Transverse colon (tissue), 3 donors: ENCODE measurements around the gene OPTN.

Source experiments
- CTCF ChIP-seq, 5 experiments: fragments of 200-600 bp in 3 of 5; fragments of 450-650 bp in 2 of 5; sonication (generic) in 3 of 5; IDR thresholded peaks; 1 replicate in 2 of 5; 2 replicates in 3 of 5; pipeline ENCODE4 v1.5.1; 2016 to 2017; ENCODE audit warnings: antibody characterized with exemption in 5 of 5, inconsistent platforms in 3 of 5, mild to moderate bottlenecking in 2 of 5, moderate library complexity in 1 of 5
- EP300 ChIP-seq: sonication (generic); formaldehyde crosslinking; IDR thresholded peaks from one replicate; pipeline ENCODE4 v1.6.1; 2017; ENCODE audit warnings: antibody characterized with exemption, low read depth

- TF ChIP-seq EP300: no peak
- no peak for TF ChIP-seq CTCF (IDR thresholded peaks at IDR 0.05)
These were observed 80.8 kb downstream of the OPTN start for GRCh38 chr10:13180788-13181187.
